ENCODE measurements around the gene LYPD5. TPM values are rescaled to one million over a fixed set of nuclear protein-coding genes. Genes with fewer than 3 reads are reported as not detected.
A peak's percentile ranks its signal among the peaks of the same experiment; 100 is the strongest.
"Not testable (repeated sequence)": the region's sequence is repeated elsewhere in the genome, so short reads cannot be mapped to it uniquely, and the experiment has no call there.

LYPD5 gene
- polyA plus RNA-seq, 2 of the 4 experiments (the other 2 are of a cell fraction): 0.09 to 0.12 TPM

DNA sequence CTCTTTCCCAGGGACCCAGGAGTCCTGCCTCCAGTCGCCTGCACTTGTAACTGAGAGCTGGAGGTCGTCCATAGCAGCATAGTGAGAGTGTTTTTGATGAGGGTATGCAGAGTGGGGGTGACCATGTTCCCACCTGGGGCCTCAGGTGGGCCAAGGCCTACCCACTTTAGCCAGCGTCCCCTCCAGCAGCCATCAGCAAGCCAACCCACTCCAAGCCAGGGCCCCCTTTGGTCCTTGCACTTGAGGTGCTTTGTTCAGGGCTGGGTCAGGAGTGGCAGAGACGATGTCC lies 35.5 kb downstream of the LYPD5 start:
- POLR2A ChIA-PET: interaction anchor here (0.8 to 2.0 kb wide), 5 partner anchors 9 to 98 kb away, joined by 3 to 8 read pairs (median 5); partner anchors contain the start of genes KCNN4 and SMG9
- DNase-seq (ENCODE audit: low read depth in 1 of 2, low spot score in 1 of 2) (no peak), ATAC-seq (no peak; a peak in 1 of 6 replicates), FAIRE-seq (no peak)
- Histone ChIP-seq H3K4me3 (no peak overlapping the region), H3K9me3 (no peaks in the 10 kb centered on the region), H3K27ac (peak overlapping the region; percentile 90 to 92; a peak in 5 of 6 replicates), H3K4me2 (no peak overlapping the region), H3K4me1 (peaks cover 38% of the 10 kb centered on the region)
- WGBS (ENCODE audit: missing lambda C conversion rate): 57% methylated on average over 3 of the region's 4 CpGs
- CTCF ChIA-PET: interaction anchor here (0.5 to 22.3 kb wide), 22 partner anchors 12 to 1305 kb away, joined by 3 to 565 read pairs (median 4); partner anchors contain the start of genes KCNN4, PLAUR and SMG9
- TF ChIP-seq, protein P1, sequence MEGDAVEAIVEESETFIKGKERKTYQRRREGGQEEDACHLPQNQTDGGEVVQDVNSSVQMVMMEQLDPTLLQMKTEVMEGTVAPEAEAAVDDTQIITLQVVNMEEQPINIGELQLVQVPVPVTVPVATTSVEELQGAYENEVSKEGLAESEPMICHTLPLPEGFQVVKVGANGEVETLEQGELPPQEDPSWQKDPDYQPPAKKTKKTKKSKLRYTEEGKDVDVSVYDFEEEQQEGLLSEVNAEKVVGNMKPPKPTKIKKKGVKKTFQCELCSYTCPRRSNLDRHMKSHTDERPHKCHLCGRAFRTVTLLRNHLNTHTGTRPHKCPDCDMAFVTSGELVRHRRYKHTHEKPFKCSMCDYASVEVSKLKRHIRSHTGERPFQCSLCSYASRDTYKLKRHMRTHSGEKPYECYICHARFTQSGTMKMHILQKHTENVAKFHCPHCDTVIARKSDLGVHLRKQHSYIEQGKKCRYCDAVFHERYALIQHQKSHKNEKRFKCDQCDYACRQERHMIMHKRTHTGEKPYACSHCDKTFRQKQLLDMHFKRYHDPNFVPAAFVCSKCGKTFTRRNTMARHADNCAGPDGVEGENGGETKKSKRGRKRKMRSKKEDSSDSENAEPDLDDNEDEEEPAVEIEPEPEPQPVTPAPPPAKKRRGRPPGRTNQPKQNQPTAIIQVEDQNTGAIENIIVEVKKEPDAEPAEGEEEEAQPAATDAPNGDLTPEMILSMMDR (IDR thresholded peaks at IDR 0.05): peak; percentile 31; the same call in 2 of the 3 replicates
- no peak for TF ChIP-seq CHD2 (IDR thresholded peaks at IDR 0.05; ENCODE audit: low read length, partially characterized antibody)

DNA sequence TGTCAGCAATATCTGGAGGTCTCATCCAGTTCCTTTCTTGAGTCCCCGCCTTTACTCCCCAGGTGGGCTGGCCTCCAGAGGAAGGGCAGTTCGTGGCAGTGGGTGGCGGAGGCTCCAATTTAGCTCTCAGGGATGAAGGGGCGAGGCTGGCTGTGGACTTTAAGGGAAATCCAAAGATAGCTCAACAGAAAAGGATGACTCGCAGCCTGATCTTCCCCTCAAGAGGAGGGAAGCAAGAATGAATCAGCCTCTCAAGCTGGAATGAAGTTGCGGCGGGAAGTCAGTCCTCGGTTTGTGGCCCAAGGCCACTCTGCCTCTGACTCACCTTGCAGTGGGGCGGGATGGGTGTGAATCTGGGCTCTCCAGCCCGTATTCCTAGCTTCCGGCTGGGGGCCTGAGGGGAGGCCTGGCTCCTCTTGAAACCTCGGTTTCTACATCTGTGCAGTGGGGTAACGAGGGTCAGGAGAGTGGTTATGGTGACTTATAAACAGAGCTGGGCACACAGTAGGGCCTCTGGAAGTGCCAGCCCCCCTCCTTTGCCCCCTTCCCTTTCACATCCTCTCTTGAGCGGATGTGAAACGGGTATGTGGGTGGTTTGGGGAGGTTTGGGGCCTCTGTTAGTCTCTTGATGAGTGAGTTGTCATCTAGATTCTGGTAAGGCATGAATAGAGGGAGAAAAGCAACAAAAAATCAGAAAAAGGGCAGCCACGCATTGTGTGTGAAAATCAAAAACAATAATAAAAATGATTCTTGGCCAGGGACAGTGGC lies 37.0 kb downstream of the LYPD5 start:
- TF ChIP-seq GATA3 (IDR thresholded peaks at IDR 0.05; ENCODE audit: borderline replicate concordance): peak; percentile 60; the same call in 1 of the 2 replicates
- TF ChIP-seq CHD2 (IDR thresholded peaks at IDR 0.05; ENCODE audit: low read length, partially characterized antibody): no peak
- TF ChIP-seq SREBF2 (IDR thresholded peaks at IDR 0.05): no peak
- TF ChIP-seq MAFK (IDR thresholded peaks at IDR 0.05; ENCODE audit: partially characterized antibody): peak; percentile 30
- TF ChIP-seq CHD4 (IDR thresholded peaks at IDR 0.05; ENCODE audit: borderline replicate concordance): no peak
- peak; percentile 62; the same call in 1 of the 2 replicates for TF ChIP-seq KDM1A (IDR thresholded peaks at IDR 0.05; ENCODE audit: low read depth)
- TF ChIP-seq, protein P2, sequence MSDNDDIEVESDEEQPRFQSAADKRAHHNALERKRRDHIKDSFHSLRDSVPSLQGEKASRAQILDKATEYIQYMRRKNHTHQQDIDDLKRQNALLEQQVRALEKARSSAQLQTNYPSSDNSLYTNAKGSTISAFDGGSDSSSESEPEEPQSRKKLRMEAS (IDR thresholded peaks at IDR 0.05): peak; percentile 92
- TF ChIP-seq ZNF302 (CRISPR knock-in tag; IDR thresholded peaks at IDR 0.05): no peak
- TF ChIP-seq ZFP36 (IDR thresholded peaks at IDR 0.05; ENCODE audit: borderline replicate concordance, partially characterized antibody): no peak
- TF ChIP-seq HOXA7 (CRISPR knock-in tag; IDR thresholded peaks at IDR 0.05): no peak
- TF ChIP-seq, protein P3, sequence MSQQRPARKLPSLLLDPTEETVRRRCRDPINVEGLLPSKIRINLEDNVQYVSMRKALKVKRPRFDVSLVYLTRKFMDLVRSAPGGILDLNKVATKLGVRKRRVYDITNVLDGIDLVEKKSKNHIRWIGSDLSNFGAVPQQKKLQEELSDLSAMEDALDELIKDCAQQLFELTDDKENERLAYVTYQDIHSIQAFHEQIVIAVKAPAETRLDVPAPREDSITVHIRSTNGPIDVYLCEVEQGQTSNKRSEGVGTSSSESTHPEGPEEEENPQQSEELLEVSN (IDR thresholded peaks at IDR 0.05; ENCODE audit: borderline replicate concordance, low read depth): peak; percentile 72; the same call in 1 of the 2 replicates
- peak; percentile 7 to 24; a peak in 2 of 5 replicates for TF ChIP-seq RAD21 (conservative IDR thresholded peaks at IDR 0.05 in 1 of 2, IDR thresholded peaks at IDR 0.05 in 1 of 2)
- peak; percentile 90 for TF ChIP-seq FOSL2 (IDR thresholded peaks at IDR 0.05)
- peak; percentile 98 for TF ChIP-seq FOSL2 (CRISPR knock-in tag; IDR thresholded peaks at IDR 0.05)
- peak in 1 of 2 experiments; percentile 40; a peak in 1 of 4 replicates for TF ChIP-seq CEBPB (IDR thresholded peaks at IDR 0.05)
- TF ChIP-seq ZC3H11A (IDR thresholded peaks at IDR 0.05): no peak
- TF ChIP-seq JUNB (IDR thresholded peaks at IDR 0.05): peak; percentile 84
- TF ChIP-seq, protein P4, sequence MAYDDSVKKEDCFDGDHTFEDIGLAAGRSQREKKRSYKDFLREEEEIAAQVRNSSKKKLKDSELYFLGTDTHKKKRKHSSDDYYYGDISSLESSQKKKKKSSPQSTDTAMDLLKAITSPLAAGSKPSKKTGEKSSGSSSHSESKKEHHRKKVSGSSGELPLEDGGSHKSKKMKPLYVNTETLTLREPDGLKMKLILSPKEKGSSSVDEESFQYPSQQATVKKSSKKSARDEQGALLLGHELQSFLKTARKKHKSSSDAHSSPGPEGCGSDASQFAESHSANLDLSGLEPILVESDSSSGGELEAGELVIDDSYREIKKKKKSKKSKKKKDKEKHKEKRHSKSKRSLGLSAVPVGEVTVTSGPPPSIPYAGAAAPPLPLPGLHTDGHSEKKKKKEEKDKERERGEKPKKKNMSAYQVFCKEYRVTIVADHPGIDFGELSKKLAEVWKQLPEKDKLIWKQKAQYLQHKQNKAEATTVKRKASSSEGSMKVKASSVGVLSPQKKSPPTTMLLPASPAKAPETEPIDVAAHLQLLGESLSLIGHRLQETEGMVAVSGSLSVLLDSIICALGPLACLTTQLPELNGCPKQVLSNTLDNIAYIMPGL (CRISPR knock-in tag; IDR thresholded peaks at IDR 0.05; ENCODE audit: borderline replicate concordance): no peak
- no peak for TF ChIP-seq TP53 (CRISPR knock-in tag; IDR thresholded peaks at IDR 0.05)
- no peak; the same call in 1 of the 2 replicates for TF ChIP-seq MYC (IDR thresholded peaks at IDR 0.05; ENCODE audit: borderline replicate concordance, low read length)
- TF ChIP-seq SMC3 (IDR thresholded peaks at IDR 0.05): no peak; the same call in 2 of the 3 replicates
- peak in 1 of 2 experiments; percentile 44; a peak in 1 of 5 replicates for TF ChIP-seq EP300 (IDR thresholded peaks at IDR 0.05)
- no peak for TF ChIP-seq KDM5A (IDR thresholded peaks at IDR 0.05)
- peak; percentile 79 to 85; a peak in 3 of 5 replicates for TF ChIP-seq JUN (IDR thresholded peaks at IDR 0.05)
- no peak for TF ChIP-seq TFCP2L1 (CRISPR knock-in tag; IDR thresholded peaks at IDR 0.05)
- no peak for TF ChIP-seq PHF8 (IDR thresholded peaks at IDR 0.05; ENCODE audit: borderline replicate concordance, low read depth)
- no peak for TF ChIP-seq MAZ (IDR thresholded peaks at IDR 0.05; ENCODE audit: borderline replicate concordance, low read depth, low read length)
- DNase-seq (ENCODE audit: low read depth in 1 of 2, low spot score in 1 of 2) (peak; percentile 93 to 95), FAIRE-seq (peak; percentile 100), ATAC-seq (peak; percentile 92 to 94)
- ChIA-PET CTCF (interaction anchor here (0.6 to 22.3 kb wide), 14 partner anchors 11 to 260 kb away, joined by 3 to 565 read pairs (median 4); partner anchors contain the start of genes KCNN4, PLAUR, SMG9 and ZNF221), POLR2A (interaction anchor here (0.6 to 1.7 kb wide), 13 partner anchors 8 to 97 kb away, joined by 3 to 46 read pairs (median 6); partner anchors contain the start of genes KCNN4, PLAUR and SMG9)
- peaks cover 38% of the 10 kb centered on the region for H3K4me1 ChIP-seq
- no peaks in the 10 kb centered on the region for H3K9me3 ChIP-seq
- H3K4me2 ChIP-seq: peak overlapping the region; percentile 73
- 0 out of 3 replicates have a peak overlapping the region, but pooled peaks have one; percentile 2 for H3K4me3 ChIP-seq
- peak overlapping the region; percentile 90 to 92 for H3K27ac ChIP-seq
- WGBS (ENCODE audit: missing lambda C conversion rate): 12% methylated on average over 16 of the region's 16 CpGs

DNA sequence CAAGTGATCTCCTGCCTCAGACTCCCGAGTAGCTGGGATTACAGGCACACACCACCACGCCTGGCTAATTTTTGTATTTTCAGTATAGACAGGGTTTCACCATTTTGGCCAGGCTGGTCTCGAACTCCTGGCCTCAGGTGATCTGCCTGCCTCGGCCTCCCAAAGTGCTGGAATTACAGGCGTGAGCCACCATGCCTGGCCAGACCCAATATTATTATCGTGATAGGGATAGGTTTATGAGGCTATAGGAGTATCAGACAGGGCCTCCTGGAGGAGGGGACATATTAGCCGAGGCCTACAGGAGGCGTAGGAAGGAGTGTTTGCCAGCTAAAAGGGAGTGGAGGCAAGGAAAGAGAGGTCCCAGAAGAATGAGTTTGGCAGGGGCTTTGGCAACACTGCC lies 37.6 kb downstream of the LYPD5 start:
- CTCF ChIA-PET: interaction anchor here (0.8 to 22.3 kb wide), 8 partner anchors 10 to 245 kb away, joined by 3 to 565 read pairs (median 20); partner anchors contain the start of genes KCNN4, PLAUR, SMG9 and ZNF575
- not testable (repeated sequence) for H3K9me3 ChIP-seq, FAIRE-seq

More for the DNA sequence above, 37.6 kb downstream of the LYPD5 start:
- H3K4me2 ChIP-seq: peak overlapping the region; percentile 73
- peak overlapping the region; percentile 90 to 92 for H3K27ac ChIP-seq
- H3K4me3 ChIP-seq: 0 out of 3 replicates have a peak overlapping the region, but pooled peaks have one; percentile 2
- POLR2A ChIA-PET: interaction anchor here (0.6 to 1.7 kb wide), 13 partner anchors 8 to 96 kb away, joined by 3 to 46 read pairs (median 6); partner anchors contain the start of genes KCNN4, PLAUR and SMG9
- WGBS (ENCODE audit: missing lambda C conversion rate): 59% methylated on average over 8 of the region's 8 CpGs
- H3K4me1 ChIP-seq: peaks cover 42% of the 10 kb centered on the region
- DNase-seq (ENCODE audit: low read depth in 1 of 2, low spot score in 1 of 2): not testable (repeated sequence)
- peak; percentile 36 to 60 for ATAC-seq
